Measurements from ENCODE around the gene SLC22A7.

Gene SLC22A7

DNA sequence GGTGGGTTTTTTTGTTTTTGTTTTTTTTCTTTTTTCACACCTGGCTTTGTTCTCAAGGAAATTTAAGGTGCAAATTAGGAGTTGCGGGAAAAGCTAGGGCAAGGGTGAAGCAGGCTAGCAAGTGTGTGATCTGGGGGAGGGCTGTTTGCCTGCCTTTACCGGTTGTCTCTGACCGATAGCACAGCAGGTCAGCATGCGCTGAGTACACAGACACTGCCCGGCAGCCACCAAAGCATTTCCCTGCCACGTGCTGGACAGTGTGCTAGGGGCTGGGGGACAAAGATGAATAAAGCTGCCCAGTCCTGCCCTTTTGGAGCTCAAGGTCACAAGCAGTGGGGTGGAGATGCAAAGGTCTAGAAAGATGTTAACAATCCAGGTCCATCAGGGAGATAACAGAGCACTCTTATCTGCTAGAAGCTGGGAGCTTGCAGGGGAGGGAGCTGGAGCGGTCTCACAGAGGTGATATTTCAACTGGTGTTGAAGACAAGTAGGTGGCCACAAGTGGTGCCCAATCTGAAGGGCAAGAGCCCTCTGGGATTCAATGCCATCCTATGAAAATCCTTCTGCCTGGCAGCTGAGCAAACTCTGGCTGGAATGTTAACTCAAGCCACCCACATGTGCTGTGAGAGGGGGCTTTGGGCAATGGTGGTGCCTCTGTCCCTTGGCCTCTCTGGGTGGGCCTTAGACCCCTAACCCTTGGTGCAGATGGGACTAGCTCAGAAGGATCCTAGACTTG lies 30.3 kb upstream of the SLC22A7 start:
- no peak for DNase-seq (ENCODE audit: low spot score)

DNA sequence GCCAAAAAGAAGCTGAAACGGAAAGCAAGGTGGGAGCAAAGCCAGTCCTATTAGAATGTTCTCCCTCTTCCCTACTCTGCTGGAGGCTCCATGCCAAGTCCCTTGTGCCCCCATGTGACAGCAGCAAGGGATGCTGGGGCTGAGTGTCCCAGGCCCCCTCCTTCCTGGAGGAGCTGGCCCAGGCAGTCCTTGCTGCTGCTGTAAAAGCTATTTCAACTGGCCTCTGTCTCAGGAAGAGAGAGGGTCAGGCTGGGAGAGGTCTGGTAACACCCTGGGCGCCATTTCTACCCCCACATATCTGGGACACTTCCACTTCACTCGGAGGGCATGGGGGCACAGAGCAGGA lies 29.7 kb upstream of the SLC22A7 start:
- DNase-seq (ENCODE audit: low spot score), result peak; percentile 87

DNA sequence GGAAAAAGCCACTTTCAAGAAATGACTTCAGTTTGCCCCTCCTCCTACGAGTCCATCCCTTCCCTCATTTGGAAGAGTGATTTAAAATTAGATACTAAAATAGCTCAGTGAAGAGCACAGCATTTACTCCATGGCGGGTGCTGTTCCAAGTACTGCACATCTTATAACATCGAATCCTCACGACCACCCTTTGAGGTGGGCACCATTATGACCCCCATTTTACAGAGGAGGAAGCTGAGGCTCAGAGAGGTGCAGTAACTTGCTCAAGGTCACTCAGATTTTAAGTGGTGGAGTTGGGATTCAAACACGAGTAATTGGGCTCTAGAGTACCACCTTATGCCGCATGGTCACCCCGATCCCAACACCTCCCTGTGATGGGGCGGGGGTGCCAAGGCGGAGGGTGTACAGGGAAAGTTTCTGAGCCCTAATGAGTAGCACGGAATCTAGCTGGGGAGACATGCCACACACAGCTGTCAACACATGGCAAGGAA lies 29.2 kb upstream of the SLC22A7 start:
- DNase-seq (ENCODE audit: low spot score), result no peak

DNA sequence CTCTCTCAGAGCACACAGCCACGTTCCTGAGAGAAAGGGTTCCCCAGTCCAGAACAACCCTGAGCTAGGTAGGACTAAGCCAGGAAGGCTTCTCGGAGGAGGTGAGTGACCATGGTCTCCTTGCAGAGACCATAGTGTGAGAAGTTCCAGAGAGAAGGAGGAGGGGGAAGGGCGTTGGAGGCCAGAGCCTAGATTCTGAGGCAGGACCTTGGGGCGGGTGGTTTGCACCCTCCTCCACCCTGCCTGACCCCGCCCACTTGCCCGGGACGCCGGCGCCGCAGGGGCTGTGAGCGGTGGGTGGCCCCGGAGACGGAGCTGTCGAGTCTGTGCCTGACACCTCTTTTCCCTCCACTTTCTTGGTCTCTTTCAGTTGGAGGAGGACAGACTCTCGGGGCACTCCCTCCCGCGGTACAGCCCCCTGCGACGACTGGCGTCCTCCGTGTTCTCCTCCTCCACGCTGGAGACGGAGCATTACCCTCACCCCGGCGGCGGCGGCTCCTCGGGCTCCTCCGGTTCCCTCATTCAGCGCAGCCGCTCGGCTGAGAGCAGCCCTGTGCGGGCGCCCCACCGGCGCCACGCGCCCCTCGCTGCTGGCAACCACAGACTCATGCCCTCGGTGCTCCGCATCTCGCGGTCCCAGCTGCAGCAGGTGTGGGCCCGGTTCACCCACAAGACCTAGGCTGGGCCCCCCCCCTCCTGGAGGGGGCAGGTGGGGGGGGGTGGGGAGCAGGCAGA lies 28.6 kb upstream of the SLC22A7 start:
- no peak for DNase-seq (ENCODE audit: low spot score)

DNA sequence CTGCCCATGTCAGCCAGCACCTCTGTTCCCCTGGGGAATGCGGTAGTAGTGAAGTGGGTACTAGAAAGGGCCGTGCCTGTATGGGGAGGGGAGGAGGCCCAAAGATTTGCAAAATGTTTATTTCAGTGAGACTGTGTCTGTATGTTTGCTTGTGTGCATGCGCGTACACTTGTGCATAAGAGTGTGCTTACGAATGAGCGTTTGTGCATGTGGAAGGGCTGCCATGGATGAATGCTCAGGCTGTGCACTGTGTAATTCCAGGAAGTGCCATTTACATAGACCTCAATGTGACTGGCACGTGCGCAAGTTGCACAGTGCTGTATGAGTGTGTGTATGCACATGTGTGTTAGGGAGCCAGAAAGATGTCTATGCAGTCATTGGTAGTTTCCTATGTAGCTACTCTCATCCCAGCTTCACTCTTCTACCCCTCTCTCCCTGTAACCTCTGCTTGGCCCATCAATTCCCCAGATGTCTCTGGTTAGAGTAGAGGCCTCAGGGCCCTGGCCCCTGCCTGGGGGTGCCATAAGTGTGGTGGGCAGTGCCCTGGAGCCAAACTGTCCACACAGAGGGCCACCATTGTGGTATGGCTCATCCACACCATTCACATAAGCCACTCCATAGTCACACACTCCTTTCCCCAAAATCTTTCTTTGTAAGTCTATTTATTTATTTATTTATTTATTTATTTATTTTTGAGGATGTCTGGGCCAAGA lies 26.8 kb upstream of the SLC22A7 start:
- no peak for DNase-seq (ENCODE audit: low spot score)

- no peak for DNase-seq (ENCODE audit: low spot score)
These were observed 26.1 kb upstream of the SLC22A7 start for GRCh38 chr6:43271944-43272343.

- DNase-seq (ENCODE audit: low spot score), result no peak
These were observed 24.4 kb upstream of the SLC22A7 start for GRCh38 chr6:43273707-43274106.

DNA sequence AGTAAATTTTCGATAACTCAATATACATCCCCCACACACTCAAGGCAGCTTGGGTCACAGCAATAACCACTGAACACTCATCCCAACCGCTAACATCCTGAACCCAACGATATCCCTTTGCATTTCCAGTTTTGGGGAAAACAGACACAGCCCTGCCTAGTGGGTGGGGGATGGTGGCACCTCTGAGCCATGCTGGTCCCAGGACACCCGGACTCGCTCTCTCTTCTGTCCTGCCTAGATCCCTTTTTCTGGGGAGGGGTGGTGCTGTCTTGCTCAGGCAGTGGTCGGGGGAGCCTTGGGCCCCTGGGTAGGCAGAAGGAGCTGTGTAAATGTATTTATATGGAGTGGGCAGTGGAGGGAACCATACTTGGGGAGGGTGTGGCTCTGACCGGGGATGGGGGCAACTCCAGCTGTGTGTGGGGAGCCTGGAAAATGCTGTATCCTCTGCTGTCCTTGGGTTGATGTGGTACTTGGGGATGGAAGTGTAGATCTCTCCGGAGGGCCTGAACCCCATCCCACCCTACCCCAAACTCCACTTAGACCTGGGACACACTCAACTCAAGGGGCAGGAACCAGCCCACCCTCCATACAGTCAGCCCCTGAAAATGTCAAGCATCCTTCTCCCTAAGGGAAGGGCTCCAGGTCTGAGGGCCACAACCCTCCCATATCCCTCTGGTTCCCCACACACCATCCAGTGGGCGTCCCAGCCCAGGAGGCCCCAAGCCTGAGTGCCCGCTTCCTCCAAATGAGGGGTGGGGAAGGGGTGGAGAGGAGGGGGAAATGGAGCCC lies 23.7 kb upstream of the SLC22A7 start:
- DNase-seq (ENCODE audit: low spot score), result no peak

DNA sequence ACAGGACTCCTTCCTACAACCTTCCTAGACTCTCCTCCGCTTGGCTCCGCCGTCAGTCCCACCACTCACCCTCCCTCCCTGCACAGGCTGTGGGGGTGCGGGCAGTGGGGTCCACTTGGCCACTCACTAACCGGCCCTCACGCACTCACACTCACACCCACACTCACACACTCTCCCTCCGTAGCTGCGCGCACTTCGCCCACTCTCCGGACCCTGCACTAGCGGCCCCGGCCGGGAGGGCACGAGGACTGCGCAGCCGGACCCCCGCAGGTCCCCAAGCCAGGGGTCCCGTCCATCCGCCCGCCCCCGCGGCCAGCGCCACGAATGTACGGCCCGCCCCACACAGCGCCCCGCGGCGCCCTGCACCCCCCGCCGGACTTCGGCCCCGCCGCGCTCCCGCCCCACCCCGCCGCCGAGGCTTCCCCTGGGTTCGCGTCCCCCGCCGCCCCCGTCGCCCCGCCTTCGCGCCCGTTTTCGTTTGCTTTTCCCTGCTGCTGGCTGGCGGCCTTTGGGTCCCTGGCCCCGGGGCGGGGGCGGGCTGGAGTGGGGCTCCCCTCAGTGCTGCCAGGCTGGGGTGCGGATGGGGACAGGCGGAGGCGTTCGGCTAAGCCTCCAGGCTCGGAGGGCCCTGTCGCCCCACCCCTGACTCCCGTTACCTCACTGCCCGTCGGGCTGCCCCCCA lies 23.0 kb upstream of the SLC22A7 start:
- no peak for DNase-seq (ENCODE audit: low spot score)

DNA sequence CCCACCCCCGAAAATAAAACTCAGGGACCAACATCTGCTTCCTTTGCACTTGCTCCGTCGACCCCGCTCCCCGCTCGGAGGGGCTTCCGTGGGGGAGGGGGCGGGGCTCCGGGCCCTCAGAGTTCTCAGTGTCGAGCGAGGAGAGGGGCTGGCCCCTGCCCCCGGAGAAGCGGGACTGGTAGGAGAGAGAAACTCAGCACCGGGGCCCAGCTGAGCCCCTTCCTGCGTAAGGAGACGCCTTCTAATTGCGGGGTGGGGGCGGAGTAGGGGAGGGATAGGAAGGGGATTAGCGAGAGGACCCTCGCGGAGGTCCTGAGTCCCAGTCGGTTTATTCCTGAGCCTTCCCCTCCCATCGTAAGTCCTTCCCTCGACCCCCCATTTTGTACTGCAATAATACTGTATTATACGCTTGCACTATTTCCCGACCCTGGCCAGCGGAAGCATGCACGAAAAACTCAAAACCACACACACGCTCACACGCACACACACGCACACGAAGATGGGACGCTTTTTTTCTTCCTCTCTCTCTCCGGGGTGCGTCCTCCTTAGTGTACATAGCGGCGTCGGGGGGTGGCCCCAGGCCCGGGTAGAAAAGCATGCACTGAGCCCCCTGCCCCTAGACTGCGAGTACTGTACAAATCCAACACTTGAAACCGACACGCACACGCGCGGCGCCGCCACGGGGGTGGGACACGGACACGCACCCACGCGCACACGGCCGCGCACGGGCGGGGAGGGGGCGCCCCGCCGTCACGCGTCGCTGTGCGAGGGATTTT lies 22.1 kb upstream of the SLC22A7 start:
- no peak for DNase-seq (ENCODE audit: low spot score)

- DNase-seq (ENCODE audit: low spot score), result no peak
These were observed 21.3 kb upstream of the SLC22A7 start for GRCh38 chr6:43276577-43277305.

GRCh38 chr6:43277306-43277642 lies 20.8 kb upstream of the SLC22A7 start:
- no peak for DNase-seq (ENCODE audit: low spot score)

GRCh38 chr6:43277643-43278523 lies 20.2 kb upstream of the SLC22A7 start:
- DNase-seq (ENCODE audit: low spot score), result no peak

- no peak for DNase-seq (ENCODE audit: low spot score)
These were observed 19.5 kb upstream of the SLC22A7 start for GRCh38 chr6:43278524-43279078.

DNA sequence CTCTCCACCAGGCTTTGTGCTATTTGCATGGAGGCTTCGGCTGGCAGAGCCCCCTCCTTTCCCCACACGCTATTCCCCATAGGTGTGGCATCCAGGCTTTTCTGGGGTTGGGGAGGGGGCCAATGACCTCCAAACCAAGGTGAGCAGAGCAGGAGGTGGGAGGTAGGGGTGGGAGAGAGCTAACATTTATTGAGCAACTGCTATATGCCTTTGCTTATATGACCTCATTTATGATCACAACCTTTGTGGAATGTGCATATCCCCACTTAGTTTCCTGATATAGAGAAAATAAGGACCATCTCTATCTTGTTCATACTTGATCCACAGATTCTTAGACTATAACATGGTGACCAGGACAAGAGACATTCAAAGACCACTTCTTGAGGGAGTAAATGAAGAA lies 17.8 kb upstream of the SLC22A7 start:
- DNase-seq (ENCODE audit: low spot score), result no peak

DNA sequence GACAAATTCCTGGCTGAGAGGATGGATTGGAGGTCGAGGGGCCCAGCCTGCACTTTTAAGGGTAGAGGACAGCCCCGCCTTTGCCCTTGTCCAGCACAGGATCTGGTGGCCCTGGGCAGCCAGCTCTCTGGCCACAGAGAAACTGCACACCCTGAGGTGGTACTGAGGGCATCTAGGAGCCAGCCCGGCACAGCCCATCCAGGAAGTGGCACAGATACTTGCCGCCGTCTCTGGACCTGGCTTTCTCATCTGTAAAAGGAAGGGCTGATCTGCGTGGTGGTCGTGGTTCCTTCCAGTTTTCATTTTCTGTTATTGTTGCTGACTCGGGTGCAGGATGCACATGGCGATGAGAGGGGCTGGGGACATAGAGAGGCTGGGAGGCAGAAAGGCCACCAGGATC lies 16.0 kb upstream of the SLC22A7 start:
- no peak for DNase-seq (ENCODE audit: low spot score)

DNA sequence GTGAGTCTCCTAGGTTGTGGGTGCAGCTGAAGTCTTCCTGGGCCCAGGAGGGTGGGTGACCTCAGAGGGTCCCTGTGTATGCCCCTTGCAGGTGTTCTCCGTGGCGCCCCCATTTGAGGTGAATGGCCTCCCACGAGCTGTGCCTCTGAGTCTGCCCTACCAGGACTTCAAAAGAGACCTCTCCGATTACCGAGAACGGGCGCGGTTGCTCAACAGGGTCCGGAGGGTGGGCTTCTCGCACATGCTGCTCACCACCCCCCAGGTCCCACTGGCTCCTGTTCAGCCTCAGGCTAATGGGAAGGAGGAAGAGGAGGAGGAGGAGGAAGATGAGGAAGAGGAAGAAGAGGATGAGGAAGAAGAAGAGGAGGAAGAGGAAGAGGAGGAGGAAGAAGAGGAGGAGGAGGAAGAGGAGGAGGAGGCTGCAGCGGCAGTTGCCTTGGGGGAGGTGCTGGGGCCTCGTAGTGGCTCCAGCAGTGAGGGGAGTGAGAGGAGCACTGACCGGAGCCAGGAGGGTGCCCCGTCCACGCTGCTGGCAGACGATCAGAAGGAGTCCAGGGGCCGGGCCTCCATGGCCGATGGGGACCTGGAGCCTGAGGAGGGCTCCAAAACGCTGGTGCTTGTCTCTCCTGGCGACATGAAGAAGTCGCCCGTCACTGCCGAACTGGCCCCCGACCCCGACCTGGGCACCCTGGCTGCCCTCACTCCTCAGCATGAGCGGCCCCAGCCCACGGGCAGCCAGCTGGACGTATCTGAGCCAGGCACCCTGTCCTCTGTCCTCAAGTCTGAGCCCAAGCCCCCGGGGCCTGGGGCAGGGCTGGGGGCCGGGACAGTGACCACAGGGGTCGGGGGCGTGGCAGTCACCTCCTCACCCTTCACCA lies 15.2 kb upstream of the SLC22A7 start:
- DNase-seq (ENCODE audit: low spot score), result no peak

- DNase-seq (ENCODE audit: low spot score), result no peak
These were observed 14.6 kb upstream of the SLC22A7 start for GRCh38 chr6:43283514-43283901.
